ENCODE data around the gene ADGRG4.

ADGRG4 gene

DNA sequence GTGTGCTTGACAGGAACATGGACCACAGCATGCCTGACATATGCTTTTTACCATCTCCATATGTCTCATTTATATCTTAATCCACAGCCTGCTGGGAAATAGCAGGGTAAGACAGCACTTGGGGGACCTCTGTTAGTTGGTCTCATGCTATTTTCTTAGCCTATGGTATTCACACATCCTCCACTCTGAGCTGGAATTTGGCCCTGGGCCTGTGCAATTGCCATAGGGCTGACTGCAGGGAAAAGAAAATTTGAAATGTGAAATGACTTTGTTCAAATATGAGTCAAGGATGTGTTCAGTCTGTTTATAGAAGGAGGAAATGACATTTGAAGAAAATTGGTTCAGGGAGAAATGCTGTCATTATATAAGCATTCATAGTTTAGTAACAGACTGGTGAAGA is 40.0 kb upstream of the ADGRG4 start:
- H3K4me3 ChIP-seq (ENCODE audit: low read depth, low read length) = no peak overlapping the region
- TF ChIP-seq, protein P1, sequence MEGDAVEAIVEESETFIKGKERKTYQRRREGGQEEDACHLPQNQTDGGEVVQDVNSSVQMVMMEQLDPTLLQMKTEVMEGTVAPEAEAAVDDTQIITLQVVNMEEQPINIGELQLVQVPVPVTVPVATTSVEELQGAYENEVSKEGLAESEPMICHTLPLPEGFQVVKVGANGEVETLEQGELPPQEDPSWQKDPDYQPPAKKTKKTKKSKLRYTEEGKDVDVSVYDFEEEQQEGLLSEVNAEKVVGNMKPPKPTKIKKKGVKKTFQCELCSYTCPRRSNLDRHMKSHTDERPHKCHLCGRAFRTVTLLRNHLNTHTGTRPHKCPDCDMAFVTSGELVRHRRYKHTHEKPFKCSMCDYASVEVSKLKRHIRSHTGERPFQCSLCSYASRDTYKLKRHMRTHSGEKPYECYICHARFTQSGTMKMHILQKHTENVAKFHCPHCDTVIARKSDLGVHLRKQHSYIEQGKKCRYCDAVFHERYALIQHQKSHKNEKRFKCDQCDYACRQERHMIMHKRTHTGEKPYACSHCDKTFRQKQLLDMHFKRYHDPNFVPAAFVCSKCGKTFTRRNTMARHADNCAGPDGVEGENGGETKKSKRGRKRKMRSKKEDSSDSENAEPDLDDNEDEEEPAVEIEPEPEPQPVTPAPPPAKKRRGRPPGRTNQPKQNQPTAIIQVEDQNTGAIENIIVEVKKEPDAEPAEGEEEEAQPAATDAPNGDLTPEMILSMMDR (IDR thresholded peaks at IDR 0.05; ENCODE audit: low read depth, low read length) = no peak

DNA sequence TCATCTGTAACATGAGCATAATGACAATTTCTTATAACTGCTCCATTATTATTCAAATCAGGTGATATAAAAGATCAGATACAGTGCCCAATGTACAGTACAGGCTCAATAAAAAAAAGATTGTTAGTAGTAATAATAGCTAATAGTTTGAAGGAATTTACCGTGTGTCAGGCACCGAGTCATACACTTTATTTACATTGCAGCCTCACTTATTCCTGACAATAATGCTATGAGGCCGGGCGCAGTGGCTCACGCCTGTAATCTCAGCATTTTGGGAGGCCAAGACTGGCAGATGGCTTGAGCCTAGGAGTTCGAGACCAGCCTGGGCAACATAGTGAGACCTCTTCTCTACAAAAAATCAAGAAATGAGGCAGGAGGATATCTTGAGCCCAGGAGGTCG is 39.4 kb upstream of the ADGRG4 start:
- TF ChIP-seq, protein P1 (IDR thresholded peaks at IDR 0.05; ENCODE audit: low read depth, low read length) = no peak
- H3K4me3 ChIP-seq (ENCODE audit: low read depth, low read length) = no peak overlapping the region

DNA sequence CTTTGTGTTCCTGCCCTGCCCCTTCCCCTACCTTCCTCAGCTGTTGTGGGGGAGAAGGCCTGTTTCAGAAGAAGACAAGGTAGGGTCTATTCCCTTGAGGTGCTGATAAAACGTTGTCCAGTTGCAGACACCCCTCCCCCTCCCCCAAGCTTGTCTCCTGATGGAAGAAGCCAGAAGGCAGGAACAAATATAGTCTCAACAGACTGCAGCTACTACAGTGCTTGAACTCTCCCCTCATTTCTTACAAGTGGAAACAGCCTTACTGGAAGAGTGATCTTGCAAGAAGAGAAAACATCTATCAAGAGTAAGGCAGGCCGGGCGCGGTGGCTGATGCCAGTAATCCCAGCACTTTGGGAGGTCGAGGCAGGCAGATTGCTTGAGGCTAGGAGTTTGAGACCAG is 38.5 kb upstream of the ADGRG4 start:
- no peak overlapping the region for H3K4me3 ChIP-seq (ENCODE audit: low read depth, low read length)
- TF ChIP-seq, protein P1 (IDR thresholded peaks at IDR 0.05; ENCODE audit: low read depth, low read length) = no peak

DNA sequence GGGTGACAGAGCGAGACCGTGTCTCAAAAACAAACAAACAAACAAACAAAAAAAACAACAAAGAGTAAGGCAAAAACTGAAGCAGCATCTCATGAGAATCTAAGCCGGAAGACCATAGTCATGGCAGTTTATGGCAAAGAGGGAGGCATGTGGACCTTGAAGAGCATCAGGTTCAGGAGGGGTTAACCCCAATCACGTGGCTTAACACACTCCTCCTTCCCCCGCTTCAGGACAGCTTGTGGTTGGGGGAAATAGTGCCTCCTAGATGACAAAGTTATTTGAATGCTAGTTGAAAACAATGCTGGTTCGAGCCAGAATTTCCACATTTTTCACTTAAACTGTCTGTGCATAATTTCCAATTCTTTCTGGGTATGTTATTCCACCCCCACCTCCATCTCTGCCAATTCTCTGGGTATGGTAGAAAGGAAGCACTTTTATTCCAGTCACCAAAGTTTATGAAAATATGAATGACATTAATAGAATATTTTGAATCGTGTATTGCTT is 37.9 kb upstream of the ADGRG4 start:
- TF ChIP-seq, protein P1 (IDR thresholded peaks at IDR 0.05; ENCODE audit: low read depth, low read length) = no peak
- no peak overlapping the region for H3K4me3 ChIP-seq (ENCODE audit: low read depth, low read length)

DNA sequence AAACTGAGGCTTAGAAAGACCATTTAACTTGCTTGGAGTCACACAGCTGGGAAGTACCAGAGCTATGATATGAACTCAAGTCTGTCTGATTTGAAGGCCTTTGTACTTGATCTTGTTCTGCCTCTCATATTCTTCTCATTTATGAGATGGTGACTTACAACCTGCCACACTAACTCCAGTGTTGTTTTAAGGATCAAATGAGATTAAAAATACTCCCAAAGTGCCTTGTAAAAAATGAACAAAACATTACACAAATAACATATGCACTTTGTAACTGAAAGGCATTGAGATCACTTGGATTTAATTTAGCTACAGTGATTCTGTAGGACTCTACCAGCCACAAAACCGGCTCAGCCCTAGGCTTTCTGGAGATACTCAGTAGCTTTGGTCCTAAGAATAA is 33.9 kb upstream of the ADGRG4 start:
- TF ChIP-seq, protein P1 (IDR thresholded peaks at IDR 0.05; ENCODE audit: low read depth, low read length) = no peak
- H3K4me3 ChIP-seq (ENCODE audit: low read depth, low read length) = no peak overlapping the region

DNA sequence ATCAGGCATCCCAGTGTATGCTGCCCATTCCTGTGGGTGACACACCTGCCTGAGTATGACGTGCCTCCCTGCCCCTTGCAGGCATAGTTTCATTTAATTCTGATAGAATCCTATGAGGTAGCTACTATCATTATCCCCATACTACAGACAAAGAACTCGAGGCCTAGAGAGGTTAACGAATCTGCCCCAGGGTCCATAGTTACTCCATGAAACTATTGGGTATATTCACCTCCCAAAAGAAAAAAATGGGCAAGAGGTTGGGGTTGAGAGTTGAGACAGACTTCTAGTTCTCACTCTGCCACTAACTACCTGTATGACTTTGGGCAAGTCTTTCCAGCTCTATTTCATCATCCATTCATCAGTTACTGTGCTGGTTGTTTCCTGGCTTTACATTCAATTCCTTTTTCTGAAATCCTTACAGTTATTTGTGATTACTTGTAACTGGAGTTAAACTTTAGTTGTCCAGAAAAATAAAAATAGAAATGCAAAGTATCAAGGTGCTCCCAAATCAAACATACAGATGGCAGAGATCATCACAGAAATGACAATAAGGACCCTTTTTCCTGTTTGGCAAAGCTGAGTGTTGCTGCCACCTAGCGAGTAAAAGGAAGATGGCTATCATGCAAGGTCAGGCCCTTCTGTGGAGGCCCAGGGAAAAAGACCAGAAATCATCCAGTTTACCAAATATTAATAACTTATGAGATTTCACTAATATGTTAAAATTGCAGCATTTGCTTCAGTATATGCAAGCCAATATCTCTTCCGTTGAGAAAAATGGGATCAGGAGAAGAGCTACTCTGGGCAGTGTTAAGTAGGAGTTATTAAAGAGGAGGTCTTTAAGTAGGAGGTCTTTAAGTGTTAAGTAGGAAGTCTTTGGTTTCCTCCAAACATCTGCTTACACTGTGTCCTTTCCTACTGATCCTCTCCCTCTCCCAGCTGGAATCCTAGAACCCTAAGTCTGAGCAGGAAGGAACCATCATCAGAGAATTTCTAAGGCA is 32.4 kb upstream of the ADGRG4 start:
- no peak overlapping the region for H3K4me3 ChIP-seq (ENCODE audit: low read depth, low read length)
- TF ChIP-seq, protein P1 (IDR thresholded peaks at IDR 0.05; ENCODE audit: low read depth, low read length) = peak; percentile 64

DNA sequence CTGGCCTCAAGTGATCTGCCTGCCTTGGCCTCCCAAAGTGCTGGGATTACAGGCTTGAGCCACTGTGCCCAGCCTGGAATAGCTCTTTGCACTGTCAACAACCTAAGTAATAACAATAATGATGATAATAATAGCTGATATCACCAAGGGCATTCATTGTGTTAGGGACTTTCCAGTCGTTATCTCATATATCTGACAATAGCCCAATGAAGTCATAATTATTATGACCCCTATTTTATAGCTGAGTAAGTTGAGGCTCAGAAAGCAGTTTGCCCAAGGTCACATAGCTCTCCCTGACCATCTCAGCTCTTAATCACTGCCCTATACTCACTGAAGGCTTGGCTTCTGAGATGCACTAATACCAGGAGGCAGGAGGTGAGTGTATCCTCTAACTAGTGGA is 30.8 kb upstream of the ADGRG4 start:
- TF ChIP-seq, protein P1 (IDR thresholded peaks at IDR 0.05; ENCODE audit: low read depth, low read length) = no peak
- no peak overlapping the region for H3K4me3 ChIP-seq (ENCODE audit: low read depth, low read length)
